CD4-positive, alpha-beta T cell treated with Interleukin-21 for 1 hour (primary cell): ENCODE data around the gene AMY1C.
"Not testable (repeated sequence)": the region's sequence is repeated elsewhere in the genome, so short reads cannot be mapped to it uniquely, and the experiment has no call there.

ENCODE experiments used
- DNase-seq: peaks from one replicate; pipeline ENCODE4 v3.0.0-alpha.2; 2020

AMY1C gene

GRCh38 chr1:103749598-103749997 is at the start of gene AMY1C:
TSS of gene AMY1C (plus strand) at chr1:103749898. CDS start at chr1:103750470, 572 bp downstream.
- DNase-seq: not testable (repeated sequence)

- not testable (repeated sequence) for DNase-seq
Measured at GRCh38 chr1:103700669-103701068, 49.0 kb upstream of the AMY1C start.

- DNase-seq: not testable (repeated sequence)
Measured at GRCh38 chr1:103701256-103701655, 48.4 kb upstream of the AMY1C start.

GRCh38 chr1:103707670-103708069 is 42.0 kb upstream of the AMY1C start:
- not testable (repeated sequence) for DNase-seq

- DNase-seq: not testable (repeated sequence)
Measured at GRCh38 chr1:103710381-103710780, 39.3 kb upstream of the AMY1C start.

- DNase-seq: not testable (repeated sequence)
Measured at GRCh38 chr1:103717404-103717803, 32.3 kb upstream of the AMY1C start.

GRCh38 chr1:103721473-103721872 is 28.2 kb upstream of the AMY1C start:
- DNase-seq: not testable (repeated sequence)

GRCh38 chr1:103735334-103735733 is 14.4 kb upstream of the AMY1C start:
- not testable (repeated sequence) for DNase-seq

- not testable (repeated sequence) for DNase-seq
Measured at GRCh38 chr1:103738031-103738430, 11.7 kb upstream of the AMY1C start.

GRCh38 chr1:103744449-103744848 is 5.2 kb upstream of the AMY1C start:
- DNase-seq: not testable (repeated sequence)

- DNase-seq: not testable (repeated sequence)
Measured at GRCh38 chr1:103745040-103745439, 4.7 kb upstream of the AMY1C start.

- not testable (repeated sequence) for DNase-seq
Measured at GRCh38 chr1:103748273-103748672, 1.4 kb upstream of the AMY1C start.

- DNase-seq: no peak
Measured at GRCh38 chr1:103761896-103762295, 12.2 kb downstream of the AMY1C start.

GRCh38 chr1:103779932-103780331 is 30.2 kb downstream of the AMY1C start:
- DNase-seq: no peak

GRCh38 chr1:103783944-103784377 is 34.3 kb downstream of the AMY1C start:
- DNase-seq: no peak

GRCh38 chr1:103788377-103788776 is 38.7 kb downstream of the AMY1C start:
- no peak for DNase-seq

- no peak for DNase-seq
Measured at GRCh38 chr1:103790172-103790571, 40.5 kb downstream of the AMY1C start.
